ENCODE results near the gene TMEM151B. TPM values are rescaled to one million over a fixed set of nuclear protein-coding genes. Genes with fewer than 3 reads are reported as not detected.
"Not testable (repeated sequence)": the region's sequence is repeated elsewhere in the genome, so short reads cannot be mapped to it uniquely, and the experiment has no call there.

TMEM151B gene
- total and polyA plus RNA-seq, 11 donors, result 0.21 to 5.3 (median 0.45) TPM; not detected in 4

- intact Hi-C loops (cut with DNase I), result loop anchor here in 1 of 10 donors (5.0 kb wide), 1 partner anchor 189 kb away; no protein-coding TSS in a partner anchor
- H3K36me3 ChIP-seq, result no peaks in the 10 kb centered on the region
- H3K4me3 ChIP-seq, result no peak overlapping the region
- H3K27me3 ChIP-seq, result peaks cover 0 to 20% (median 0%) of the 10 kb centered on the region in 9 donors
- DNase-seq (no peak), ATAC-seq (no peak)
- no peak for TF ChIP-seq POLR2A (IDR thresholded peaks at IDR 0.05)
- TF ChIP-seq CTCF (IDR thresholded peaks at IDR 0.05), result no peak
- H3K27ac ChIP-seq, result no peak overlapping the region
- H3K9me3 ChIP-seq, result no peaks in the 10 kb centered on the region
- peaks cover 0 to 12% (median 5%) of the 10 kb centered on the region in 12 donors for H3K4me1 ChIP-seq
- 71 to 73% (median 72%) methylated on average over 8 of the region's 8 CpGs for WGBS, 4 donors
Observed at GRCh38 chr6:44341095-44341890, 71.0 kb downstream of the TMEM151B start.

- peak overlapping the region; percentile 8 to 53 (median 36) for H3K4me3 ChIP-seq
Observed at GRCh38 chr6:44342052-44342451, 71.8 kb downstream of the TMEM151B start.

GRCh38 chr6:44342489-44342888 lies 72.2 kb downstream of the TMEM151B start, which contains the start of gene SPATS1:
Gene SPATS1, plus strand, starts transcription at chr6:44342650. Its CDS starts 446 bp downstream, at chr6:44343096.
- TF ChIP-seq POLR2A (IDR thresholded peaks at IDR 0.05), result no peak
- no peak for TF ChIP-seq CTCF (IDR thresholded peaks at IDR 0.05)
- H3K27ac ChIP-seq, result peak within 1 kb of the TSS in 1 of 12 donors; percentile 42
- DNase-seq, result peak; percentile 16 to 72 (median 31)
- no peaks in the 10 kb centered on the region for H3K36me3 ChIP-seq
- H3K4me3 ChIP-seq, result peak within 1 kb of the TSS; percentile 8 to 53 (median 36)
- WGBS, 4 donors, result 4 to 7% (median 6%) methylated on average over 27 to 31 of the region's 31 CpGs
- intact Hi-C loops (cut with DNase I), result loop anchor here in 1 of 10 donors (5.0 kb wide), 1 partner anchor 190 kb away; no protein-coding TSS in a partner anchor
- no peaks in the 10 kb centered on the region for H3K9me3 ChIP-seq
- peaks cover 0 to 21% (median 0%) of the 10 kb centered on the region in 9 donors for H3K27me3 ChIP-seq
- peak; percentile 34 to 68 (median 48) for ATAC-seq
- H3K4me1 ChIP-seq, result peaks cover 0 to 12% (median 5%) of the 10 kb centered on the region in 12 donors

More at GRCh38 chr6:44342052-44342451, 71.8 kb downstream of the TMEM151B start:
- peak in 2 of 5 donors; percentile 13 to 30 for DNase-seq
- ATAC-seq, result peak; percentile 23 to 43 (median 38)
- WGBS, 4 donors, result 28 to 36% (median 33%) methylated on average over 6 of the region's 6 CpGs
- intact Hi-C loops (cut with DNase I), result loop anchor here in 1 of 10 donors (5.0 kb wide), 1 partner anchor 190 kb away; no protein-coding TSS in a partner anchor
- Histone ChIP-seq H3K27me3 (peaks cover 0 to 21% (median 0%) of the 10 kb centered on the region in 9 donors), H3K9me3 (no peaks in the 10 kb centered on the region), H3K4me1 (peaks cover 0 to 12% (median 5%) of the 10 kb centered on the region in 12 donors), H3K27ac (no peak overlapping the region), H3K36me3 (no peaks in the 10 kb centered on the region)
- TF ChIP-seq CTCF (IDR thresholded peaks at IDR 0.05) (no peak), POLR2A (IDR thresholded peaks at IDR 0.05) (no peak)

- H3K27ac ChIP-seq; H3K36me3 ChIP-seq; H3K4me3 ChIP-seq; H3K9me3 ChIP-seq; ATAC-seq; intact Hi-C loops (cut with DNase I); DNase-seq: not testable (repeated sequence)
- H3K27me3 ChIP-seq, result peaks cover 0 to 21% (median 0%) of the 10 kb centered on the region in 9 donors
- peaks cover 0 to 11% (median 4%) of the 10 kb centered on the region in 12 donors for H3K4me1 ChIP-seq
- WGBS, 4 donors, result 74 to 79% (median 76%) methylated on average over 4 of the region's 4 CpGs
Observed at GRCh38 chr6:44346818-44347217, 76.6 kb downstream of the TMEM151B start.
